ACHN (cell line): ENCODE data around the gene TRMT1.

Source experiments
- DNase-seq: peaks from one replicate; pipeline ENCODE4 v3.0.0-alpha.2; 2015
- in situ Hi-C: cut with HindIII; loops from 2 replicates; pipeline ENCODE4 v1.10.0; 2017; ENCODE audit warnings: low sequenced_read_pairs, low pct_ligation_motif_present, low pct_unique_long_range_greater_than_20kb

TRMT1 gene

GRCh38 chr19:13110099-13110610 is 6.4 kb downstream of the TRMT1 start:
- no peak for DNase-seq

GRCh38 chr19:13109361-13110098 is 7.0 kb downstream of the TRMT1 start:
- no peak for DNase-seq
- in situ Hi-C loops = no loop called here

More at GRCh38 chr19:13110099-13110610, 6.4 kb downstream of the TRMT1 start:
- in situ Hi-C loops = no loop called here

- in situ Hi-C loops = no loop called here
- no peak for DNase-seq
These were observed 11.5 kb downstream of the TRMT1 start for GRCh38 chr19:13104848-13105711.

GRCh38 chr19:13104360-13104847 is 12.1 kb downstream of the TRMT1 start:
- in situ Hi-C loops = no loop called here
- DNase-seq = no peak

- DNase-seq = no peak
- in situ Hi-C loops = no loop called here
These were observed 12.8 kb downstream of the TRMT1 start for GRCh38 chr19:13103581-13104359.

GRCh38 chr19:13102666-13103580 is 13.6 kb downstream of the TRMT1 start, which contains the start of gene LYL1:
Gene LYL1, minus strand, starts transcription at chr19:13102858. Its CDS starts 1,687 bp downstream, at chr19:13101171.
- in situ Hi-C loops = no loop called here
- no peak for DNase-seq

GRCh38 chr19:13102416-13102665 is 14.2 kb downstream of the TRMT1 start:
- DNase-seq = peak; percentile 45
- in situ Hi-C loops = no loop called here

GRCh38 chr19:13101590-13102415 is 14.7 kb downstream of the TRMT1 start:
- in situ Hi-C loops = no loop called here

GRCh38 chr19:13100841-13101589 is 15.5 kb downstream of the TRMT1 start:
- DNase-seq = no peak

More at GRCh38 chr19:13101590-13102415, 14.7 kb downstream of the TRMT1 start:
- no peak for DNase-seq

GRCh38 chr19:13100031-13100588 is 16.4 kb downstream of the TRMT1 start:
- in situ Hi-C loops = no loop called here
- no peak for DNase-seq

More at GRCh38 chr19:13100841-13101589, 15.5 kb downstream of the TRMT1 start:
- in situ Hi-C loops = no loop called here

- no peak for DNase-seq
- in situ Hi-C loops = no loop called here
These were observed 17.2 kb downstream of the TRMT1 start for GRCh38 chr19:13099073-13099999.

GRCh38 chr19:13098277-13099072 is 18.1 kb downstream of the TRMT1 start:
- no peak for DNase-seq
- in situ Hi-C loops = no loop called here

GRCh38 chr19:13097463-13098258 is 18.9 kb downstream of the TRMT1 start:
- in situ Hi-C loops = no loop called here
- no peak for DNase-seq

GRCh38 chr19:13097033-13097462 is 19.5 kb downstream of the TRMT1 start:
- in situ Hi-C loops = no loop called here
- DNase-seq = no peak
